Ishikawa (cell line): Measurements from ENCODE around the gene KLHL24.

Source experiments
- CEBPB ChIP-seq: IDR thresholded peaks from 2 replicates; pipeline ENCODE4 v1.6.1; 2012
- CREB1 ChIP-seq: IDR thresholded peaks from 2 replicates; pipeline ENCODE4 v1.6.1; 2012; ENCODE audit warnings: low read depth
- EGR1 ChIP-seq: IDR thresholded peaks from 2 replicates; pipeline ENCODE4 v1.6.1; 2012
- REST ChIP-seq: IDR thresholded peaks from 2 replicates; pipeline ENCODE4 v1.6.1; 2012; ENCODE audit warnings: low read depth, mild to moderate bottlenecking
- TAF1 ChIP-seq: IDR thresholded peaks from 2 replicates; pipeline ENCODE4 v1.6.1; 2012; ENCODE audit warnings: low read depth, mild to moderate bottlenecking
- TCF12 ChIP-seq: IDR thresholded peaks from 2 replicates; pipeline ENCODE4 v1.6.1; 2012; ENCODE audit warnings: low read depth
- YY1 ChIP-seq: IDR thresholded peaks from 2 replicates; pipeline ENCODE4 v1.6.1; 2012; ENCODE audit warnings: low read depth

GRCh38 chr3:183594636-183595035 lies 40.8 kb upstream of the KLHL24 start:
- TF ChIP-seq CEBPB (no peak), TCF12 (no peak), YY1 (no peak), REST (no peak), EGR1 (no peak), TAF1 (no peak), CREB1 (no peak)
